Retina (tissue), 1 donor: ENCODE results near the gene MIAT.
"Not testable (repeated sequence)": the region's sequence is repeated elsewhere in the genome, so short reads cannot be mapped to it uniquely, and the experiment has no call there.

Source experiments
- DNase-seq: peaks from one replicate; pipeline ENCODE4 v3.0.0-alpha.2; 2016

MIAT gene

DNA sequence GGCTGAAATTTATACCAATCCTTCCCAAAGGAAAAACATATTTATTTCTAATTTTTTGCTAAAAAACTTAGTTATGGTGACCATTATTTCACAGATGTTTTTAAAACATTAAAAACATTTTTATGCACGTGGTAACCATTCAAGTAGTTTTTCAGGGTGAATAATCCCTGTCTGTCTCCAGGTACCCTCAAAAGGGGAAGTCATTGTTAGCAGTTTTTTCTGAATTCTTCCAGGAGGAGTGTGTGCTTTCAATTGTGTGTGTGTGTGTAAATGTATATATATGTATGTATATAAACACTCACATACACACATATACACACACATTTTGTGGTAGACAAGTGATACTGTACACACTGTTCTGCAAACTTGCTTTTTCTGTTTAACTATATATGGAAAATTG, 43.9 kb downstream of the MIAT start:
- no peak for DNase-seq

DNA sequence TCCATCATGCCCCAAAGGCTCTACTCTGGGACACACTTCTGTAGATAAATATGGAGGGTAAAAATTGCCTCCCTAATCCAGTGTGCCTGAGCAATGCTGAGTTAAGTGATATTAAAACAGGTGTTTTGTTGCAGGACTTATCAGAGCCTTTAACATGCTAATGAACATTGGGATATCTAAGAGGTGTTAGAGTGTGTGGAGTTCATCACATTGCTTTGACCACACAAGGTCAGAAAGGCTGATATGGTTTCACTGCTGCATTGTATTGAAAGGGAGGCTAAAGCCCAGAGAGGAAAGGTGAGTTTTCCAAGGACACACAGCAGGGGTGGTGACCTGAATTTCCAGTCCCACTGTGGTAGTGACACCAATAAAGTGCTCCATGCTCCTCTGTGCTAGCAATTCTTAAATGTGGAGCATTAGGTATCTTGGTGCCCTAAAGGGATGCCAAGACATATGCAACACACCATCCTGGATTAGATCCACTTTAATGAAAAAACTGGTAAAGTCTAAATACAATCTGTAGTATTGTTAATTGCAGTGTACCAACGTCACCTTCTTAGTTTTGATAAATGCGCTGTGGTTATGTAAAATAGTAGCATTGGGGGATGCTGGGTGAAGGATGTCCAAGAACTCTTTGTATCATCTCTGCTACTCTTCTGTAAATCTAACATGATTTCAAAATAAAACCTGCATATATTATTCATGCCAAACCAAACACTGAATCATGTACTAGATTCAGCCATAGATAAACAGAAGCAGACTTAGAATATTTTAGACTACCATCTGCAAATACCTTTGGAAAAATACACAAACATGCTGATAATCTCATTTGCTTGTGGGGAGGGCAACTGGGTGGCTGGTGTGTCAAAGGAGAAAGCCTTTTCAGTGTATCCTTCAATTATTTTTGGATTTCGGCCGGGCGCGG, 45.8 kb downstream of the MIAT start:
- no peak for DNase-seq

DNA sequence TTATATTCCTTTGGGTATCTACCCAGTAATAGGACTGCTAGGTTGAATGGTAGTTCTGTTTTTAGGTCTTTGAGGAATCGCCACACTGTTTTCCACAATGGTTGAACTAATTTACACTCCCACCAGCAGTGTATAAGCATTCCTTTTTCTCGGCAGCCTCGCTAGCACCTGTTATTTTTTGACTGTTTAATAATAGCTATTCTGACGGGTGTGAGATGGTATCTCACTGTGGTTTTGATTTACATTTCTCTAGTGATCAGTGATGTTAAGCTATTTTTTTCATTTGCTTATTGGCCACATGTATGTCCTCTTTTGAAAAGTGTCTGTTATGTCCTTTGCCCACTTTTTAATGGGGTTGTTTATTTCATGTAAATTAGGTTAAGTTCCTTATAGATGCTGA, 48.0 kb downstream of the MIAT start:
- not testable (repeated sequence) for DNase-seq

DNA sequence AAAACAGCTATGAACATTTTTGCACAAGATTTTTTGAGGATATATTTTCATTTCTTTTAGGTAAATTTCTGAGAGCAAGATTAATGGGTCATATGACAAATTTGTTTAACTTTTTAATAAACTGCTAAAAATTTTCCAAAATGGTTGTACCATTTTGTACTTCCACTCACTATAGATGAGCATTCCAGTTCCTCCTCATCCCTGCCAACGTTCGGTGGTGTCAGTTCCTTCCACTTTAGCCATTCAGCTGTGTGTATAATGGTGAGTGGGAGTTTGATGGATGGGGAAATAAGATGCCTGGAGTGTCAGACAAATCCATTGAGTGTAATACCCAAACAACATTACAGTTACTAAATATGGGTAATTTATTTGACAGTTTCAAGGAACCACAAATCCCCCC, 49.7 kb downstream of the MIAT start:
- no peak for DNase-seq

DNA sequence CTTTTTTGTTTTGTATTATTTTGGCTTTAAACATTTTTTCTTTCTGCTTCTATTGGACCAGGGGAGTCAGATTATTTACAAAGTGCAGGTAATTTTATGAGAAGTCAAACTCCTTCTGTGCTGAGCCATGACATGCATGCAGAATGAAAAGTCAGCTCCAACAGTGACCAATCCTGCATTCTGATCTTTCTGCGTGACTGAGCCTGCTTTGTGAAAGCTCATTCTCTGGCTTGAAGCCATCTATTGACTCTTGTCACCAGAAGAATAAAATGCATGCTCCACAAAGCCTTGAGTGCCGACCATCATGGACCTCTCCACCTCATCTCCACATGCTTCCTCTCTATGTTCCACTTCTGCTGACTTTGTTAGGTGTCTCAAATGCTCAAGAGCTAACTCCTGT, 50.2 kb downstream of the MIAT start:
- no peak for DNase-seq

DNA sequence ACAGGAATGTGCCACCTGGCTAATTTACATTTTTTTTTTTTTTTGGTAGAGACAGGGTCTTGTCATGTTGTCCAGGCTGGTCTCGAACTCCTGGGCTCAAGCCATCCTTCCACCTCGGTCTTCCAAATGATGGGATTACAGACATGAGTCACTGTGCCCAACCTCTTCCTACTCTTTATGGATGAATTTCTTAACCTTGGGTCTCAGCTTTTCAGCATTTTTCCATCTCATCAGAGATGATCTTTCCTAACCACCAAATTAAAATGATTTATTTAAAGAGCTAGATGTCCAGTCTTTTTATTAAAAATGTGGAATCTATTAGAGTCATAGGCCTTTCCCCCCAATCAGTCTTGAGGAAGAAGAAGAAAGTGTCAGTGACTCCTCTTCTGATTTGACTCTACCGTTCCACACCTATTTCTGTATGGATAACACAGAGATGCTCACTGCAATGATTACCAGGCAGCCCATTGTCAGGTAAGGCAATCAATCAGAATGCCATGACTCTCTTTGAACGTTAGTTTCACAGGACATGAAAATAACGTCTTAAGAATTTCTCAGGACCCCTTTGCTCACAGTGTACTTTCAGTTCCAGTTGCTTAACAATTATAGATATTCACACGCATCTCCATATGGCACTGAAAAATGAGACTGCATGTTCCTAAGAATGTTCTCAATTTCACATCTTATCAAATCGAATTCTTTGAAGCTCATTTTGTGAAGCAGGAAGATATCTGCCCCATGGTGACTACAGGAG, 51.0 kb downstream of the MIAT start:
- no peak for DNase-seq

DNA sequence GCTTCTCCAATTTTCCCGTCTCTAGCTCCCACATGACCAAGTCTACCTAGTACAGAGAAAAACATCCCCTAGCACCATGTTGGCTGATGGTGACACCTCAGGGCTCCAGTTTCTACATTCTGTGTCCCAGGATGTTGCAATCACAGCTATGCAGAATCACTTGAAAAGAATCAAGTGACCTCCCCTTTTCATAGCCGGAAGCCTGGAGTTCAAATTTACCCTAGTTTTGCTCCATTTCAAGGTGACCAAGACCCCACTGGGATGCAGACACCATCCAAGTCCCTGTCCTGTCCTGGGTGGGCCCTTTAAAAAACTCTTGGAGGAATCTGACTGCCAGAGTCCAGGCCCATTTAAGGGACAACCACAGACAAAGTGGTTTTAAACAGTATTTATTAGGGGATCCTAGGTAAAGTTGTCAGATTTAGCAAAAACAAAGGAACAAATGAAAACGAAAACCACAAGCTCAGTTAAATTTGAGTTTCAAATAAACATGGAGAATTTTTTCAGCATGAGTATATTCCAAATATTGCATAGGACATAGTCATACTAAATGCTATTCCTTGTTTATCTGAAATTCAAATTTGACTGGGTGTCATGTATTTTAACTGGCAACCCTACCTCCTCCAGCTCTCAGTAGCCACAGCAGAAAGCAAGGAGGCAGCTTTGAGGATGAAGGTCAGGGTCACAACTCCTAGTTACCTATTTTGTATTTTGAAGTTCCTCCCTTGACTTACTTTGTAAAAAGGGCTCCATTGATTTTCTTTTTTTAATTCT, 52.4 kb downstream of the MIAT start:
- DNase-seq = no peak

DNA sequence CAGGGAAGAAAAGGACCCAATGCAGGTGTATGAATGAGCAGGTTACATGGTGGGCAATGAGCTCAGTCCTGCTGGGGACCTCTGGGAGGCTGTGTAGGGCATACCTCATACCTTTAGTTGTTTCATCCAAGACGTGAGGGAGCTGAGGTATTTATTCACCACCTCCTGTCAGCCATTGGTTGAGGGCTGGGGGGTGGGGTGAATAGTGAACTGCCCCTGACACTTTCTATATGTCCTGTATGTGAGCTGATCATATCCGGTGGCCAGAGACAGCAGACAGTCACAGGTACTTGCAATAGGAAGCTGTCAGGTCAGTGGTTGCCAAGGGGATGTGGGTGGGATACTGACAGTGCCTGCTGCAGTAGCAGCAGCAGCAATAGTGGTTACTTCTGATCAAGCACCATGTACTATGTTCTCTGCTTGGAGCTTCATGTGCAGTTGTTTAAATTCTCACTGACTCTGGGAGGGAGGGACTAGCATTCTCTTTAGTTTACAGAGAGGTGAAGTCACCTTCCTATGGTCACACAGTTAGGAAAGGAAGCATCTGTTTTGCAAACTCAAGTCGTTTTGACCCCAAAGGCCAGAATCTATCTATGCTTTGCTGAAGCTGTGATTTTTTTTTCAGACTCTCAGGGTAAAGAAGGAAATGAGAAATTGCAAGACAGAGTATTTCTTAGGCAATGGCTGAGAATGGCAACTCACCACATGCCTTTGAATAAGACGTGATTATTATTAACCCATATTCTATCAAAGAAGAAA, 54.0 kb downstream of the MIAT start:
- DNase-seq = no peak

DNA sequence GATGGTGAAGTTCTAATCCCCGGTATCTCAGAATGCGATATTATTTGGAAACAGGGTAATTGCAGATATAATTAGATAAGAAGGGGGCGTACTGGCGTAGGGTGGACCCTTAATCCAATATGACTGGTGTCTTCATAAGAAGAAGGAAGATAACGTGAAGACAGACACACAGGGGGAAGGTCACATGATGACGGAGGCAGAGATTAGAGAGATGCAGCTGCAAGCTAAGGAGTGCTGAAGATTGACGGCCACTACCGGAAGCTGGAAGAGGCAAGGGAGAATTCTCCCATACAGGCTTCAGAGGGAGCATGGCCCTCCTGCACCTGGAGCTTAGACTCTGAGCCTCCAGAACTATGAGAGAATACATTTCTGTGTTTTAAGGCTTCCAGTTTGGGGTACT, 54.8 kb downstream of the MIAT start:
- no peak for DNase-seq

DNA sequence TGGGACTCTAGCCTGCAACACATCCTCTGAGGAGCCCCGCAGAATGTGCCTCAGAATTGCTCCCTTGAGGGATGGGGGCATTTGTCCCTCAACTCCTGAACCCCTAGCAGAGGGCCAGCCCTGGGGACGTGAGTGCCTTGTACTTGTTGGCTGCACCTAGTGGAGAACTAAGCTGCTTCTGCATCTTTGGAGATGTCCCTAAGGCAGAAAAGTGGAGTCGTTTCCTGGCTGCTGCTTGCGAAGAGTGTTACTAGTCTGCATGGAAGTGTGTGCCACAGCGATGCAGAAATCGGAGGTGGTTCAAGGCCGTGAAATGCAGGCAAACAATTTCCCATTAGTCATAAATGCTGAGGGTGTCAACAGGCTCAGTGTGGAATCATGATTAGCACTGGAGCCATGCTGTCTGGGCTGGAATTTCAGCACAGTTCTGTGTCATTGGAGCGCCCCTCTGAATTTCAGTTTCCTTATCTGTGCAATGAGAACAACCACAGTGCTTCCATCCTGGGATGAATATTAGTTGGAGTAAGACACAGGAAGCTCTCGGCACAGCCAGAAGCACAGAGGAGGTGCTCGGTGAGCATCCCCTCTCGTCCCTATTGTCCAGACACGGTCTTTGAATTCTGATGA, 56.5 kb downstream of the MIAT start:
- DNase-seq = peak; percentile 11

DNA sequence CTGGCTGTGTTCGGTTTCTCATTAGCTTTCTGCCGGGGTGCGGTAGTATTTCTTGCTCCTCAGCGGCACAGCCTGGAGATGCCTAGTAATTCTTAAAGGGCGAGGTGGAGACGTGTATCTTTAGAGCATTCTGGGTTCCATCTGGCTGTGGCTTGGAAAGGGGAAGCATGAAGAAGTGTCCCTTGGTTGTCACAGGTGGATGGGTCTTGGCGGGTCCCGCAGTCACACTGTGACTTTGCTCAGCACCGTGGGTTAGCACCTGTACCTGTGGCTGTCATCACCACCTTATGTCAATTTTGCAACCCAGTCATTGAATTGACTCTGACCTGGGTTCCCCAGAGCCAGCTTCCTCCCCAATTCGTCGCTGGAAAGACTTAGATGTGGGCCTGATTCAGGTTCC, 57.6 kb downstream of the MIAT start:
- DNase-seq = no peak

DNA sequence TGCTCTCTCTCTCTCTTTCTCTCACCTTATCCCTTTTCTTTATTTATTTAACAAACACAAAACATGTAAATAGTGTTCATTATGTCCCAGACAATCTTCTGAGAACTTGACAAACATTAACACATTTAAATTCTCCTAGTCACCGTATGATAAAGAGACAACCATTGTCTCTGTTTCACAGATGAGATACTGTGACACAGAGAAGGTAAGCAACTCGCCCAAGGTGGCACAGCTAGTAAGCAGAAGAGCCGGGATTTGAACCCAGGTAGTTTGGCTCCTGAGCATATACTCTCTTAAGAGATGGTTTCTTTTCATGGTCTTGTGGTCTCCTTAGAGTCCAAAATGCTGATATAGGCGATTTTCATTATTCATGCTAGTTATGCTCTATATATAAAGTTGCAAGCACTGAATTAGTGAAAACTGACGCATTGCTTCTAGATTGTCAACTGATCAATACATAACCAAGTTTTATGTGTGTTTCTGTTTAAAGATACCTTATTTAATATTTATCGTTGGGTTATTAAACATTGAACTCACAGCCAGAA, 58.1 kb downstream of the MIAT start:
- no peak for DNase-seq

DNA sequence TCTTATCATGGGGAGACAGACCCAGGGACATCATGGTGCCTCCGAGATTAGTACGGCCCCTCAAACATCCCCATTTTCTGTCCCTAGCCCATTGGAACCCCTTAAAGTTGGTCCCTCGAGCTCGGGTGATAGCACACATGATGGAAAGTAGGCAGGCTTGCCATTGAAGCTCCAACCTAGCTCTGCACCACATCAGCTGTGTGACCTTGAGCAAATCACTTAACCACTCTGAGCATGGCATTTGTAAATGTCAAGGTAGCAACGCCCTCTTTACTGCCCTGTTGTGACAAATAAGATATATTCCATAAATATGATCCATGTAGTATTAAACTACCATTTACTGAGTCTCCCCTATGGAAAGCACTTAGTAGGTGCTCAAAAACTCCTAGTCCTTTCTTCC, 61.1 kb downstream of the MIAT start:
- no peak for DNase-seq

DNA sequence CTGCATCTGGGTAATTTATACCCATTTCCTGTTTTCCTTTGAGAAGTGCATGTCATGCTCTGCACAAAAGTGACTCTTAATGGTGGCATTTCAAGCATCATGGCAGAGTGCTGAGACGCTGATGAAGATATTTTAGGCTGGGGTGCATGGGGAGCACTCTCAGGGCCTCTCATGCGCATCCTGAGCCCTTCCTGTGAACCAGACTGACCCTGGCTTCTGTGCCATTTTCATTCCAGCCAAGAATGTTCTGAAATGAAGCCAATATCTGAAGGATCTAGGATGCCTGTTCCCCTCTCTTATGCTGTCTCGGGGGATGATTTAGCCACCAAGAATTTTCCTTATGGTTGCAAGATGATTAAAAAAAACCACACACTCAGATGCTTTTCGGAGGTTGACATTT, 61.5 kb downstream of the MIAT start:
- no peak for DNase-seq

DNA sequence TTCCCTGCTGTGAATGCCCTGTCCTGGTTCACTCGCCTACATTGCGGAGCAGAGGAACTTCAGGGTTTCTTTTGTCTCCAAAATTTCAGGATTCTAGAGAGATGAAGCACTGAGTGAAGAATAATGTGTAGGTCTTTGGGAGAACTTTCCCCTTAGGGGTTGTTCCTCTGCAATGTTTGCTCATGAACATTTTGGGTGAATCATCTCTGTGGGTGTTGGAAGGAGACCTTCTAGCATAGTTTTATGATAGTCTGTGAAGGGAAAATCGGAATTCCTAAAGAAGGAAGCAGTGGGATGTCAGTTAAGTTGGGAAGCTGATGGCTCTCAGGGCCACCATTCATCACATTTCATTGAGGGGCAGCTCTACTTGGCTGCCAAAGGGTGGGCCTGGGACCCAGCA, 64.8 kb downstream of the MIAT start:
- no peak for DNase-seq

DNA sequence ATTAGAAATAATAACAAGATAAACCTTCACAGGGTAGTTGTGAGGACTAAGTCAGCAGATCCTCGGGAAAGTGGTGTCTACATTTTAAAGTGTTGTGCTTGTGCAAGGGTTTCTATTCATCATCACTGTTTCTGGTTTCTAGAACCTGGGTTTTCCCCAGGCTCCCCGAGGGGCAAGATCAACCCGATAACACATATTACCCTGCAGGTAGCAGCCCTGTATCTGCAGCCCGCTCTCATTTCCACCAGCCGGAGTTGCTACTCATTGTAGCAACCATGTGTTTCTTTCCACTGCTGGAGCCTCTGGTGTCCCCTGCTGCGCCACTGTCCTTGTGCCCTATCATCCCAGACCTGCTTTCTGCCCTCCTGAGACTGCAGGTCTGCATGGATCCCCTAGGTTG, 67.0 kb downstream of the MIAT start:
- DNase-seq = no peak

DNA sequence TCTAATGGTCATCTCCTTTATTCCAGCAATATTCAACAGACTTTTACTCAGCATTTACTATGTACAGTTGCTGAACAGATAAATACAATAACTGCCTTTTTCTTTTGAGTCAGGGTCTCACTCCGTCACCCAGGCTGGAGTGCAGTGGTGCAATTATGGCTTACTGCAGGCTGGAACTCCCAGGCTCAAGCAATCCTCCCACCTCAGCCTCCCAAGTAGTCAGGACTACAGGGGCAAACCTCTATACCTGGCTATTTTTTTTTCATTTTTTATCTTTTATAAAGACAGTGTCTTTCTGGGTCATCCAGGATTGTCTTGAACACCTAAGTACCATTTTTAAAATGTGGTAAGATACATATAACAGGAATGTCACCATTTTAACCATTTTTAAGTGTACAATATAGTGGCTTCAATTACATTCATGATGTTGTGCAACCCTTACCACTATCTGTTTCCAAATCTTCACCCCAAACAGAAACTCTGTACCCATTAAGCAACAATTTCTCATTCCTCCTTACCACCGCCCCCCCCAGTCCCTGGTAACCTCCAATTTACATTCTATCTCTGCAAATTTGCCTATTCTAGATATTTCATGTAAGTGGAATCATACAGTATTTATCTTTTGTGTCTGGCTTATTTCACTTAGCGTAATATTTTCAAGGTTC, 67.8 kb downstream of the MIAT start:
- DNase-seq = no peak
